ENCODE data around the gene ANAPC2.

DNA sequence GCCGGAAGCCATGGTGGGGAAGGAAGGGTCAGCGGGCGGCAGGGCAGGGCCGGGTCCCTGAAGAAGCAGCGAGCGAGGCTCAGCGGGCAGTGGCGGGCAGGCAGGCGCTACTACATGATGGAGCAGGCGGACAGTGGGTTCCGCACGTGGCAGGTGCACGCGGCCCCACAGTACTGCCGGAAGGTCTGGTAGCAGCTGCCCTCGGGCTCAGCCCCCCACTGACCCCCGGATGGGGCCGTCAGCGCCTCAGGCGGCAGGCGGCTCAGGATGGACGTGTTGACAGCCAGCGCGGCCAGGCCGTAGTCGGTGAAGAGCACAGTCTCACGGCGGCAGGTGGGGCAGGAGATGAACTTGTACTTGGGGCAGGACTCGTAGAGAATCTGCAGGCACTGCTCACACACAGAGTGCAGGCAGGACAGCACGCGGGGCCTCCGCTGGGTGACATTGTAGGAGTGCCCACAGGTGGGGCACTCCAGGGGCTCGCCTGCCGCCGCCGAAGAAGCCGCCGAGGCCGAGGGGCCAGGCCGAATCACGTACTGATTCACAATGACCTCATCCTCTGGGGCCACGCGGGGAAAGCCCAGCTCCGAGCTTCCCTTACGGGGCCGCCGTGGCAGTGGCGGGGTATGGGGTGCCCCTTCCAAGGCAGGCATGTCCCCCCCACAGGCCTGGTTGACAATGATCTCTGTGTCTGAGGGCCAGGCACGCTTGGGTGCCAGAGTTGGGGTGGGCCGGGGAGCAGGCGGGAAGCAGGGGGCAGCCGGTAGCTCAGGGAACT lies 32.1 kb upstream of the ANAPC2 start:
- TF ChIP-seq, protein P1, sequence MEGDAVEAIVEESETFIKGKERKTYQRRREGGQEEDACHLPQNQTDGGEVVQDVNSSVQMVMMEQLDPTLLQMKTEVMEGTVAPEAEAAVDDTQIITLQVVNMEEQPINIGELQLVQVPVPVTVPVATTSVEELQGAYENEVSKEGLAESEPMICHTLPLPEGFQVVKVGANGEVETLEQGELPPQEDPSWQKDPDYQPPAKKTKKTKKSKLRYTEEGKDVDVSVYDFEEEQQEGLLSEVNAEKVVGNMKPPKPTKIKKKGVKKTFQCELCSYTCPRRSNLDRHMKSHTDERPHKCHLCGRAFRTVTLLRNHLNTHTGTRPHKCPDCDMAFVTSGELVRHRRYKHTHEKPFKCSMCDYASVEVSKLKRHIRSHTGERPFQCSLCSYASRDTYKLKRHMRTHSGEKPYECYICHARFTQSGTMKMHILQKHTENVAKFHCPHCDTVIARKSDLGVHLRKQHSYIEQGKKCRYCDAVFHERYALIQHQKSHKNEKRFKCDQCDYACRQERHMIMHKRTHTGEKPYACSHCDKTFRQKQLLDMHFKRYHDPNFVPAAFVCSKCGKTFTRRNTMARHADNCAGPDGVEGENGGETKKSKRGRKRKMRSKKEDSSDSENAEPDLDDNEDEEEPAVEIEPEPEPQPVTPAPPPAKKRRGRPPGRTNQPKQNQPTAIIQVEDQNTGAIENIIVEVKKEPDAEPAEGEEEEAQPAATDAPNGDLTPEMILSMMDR (IDR thresholded peaks at IDR 0.05), result no peak
- no peak for TF ChIP-seq POLR2A (IDR thresholded peaks at IDR 0.05)
